NCI-H345 (cell line): ENCODE data around the gene LAMA2.

Source experiments
- DNase-seq: peaks from one replicate; lab custom pipeline; 2025; lab: John Stamatoyannopoulos, UW

The LAMA2 gene

DNA sequence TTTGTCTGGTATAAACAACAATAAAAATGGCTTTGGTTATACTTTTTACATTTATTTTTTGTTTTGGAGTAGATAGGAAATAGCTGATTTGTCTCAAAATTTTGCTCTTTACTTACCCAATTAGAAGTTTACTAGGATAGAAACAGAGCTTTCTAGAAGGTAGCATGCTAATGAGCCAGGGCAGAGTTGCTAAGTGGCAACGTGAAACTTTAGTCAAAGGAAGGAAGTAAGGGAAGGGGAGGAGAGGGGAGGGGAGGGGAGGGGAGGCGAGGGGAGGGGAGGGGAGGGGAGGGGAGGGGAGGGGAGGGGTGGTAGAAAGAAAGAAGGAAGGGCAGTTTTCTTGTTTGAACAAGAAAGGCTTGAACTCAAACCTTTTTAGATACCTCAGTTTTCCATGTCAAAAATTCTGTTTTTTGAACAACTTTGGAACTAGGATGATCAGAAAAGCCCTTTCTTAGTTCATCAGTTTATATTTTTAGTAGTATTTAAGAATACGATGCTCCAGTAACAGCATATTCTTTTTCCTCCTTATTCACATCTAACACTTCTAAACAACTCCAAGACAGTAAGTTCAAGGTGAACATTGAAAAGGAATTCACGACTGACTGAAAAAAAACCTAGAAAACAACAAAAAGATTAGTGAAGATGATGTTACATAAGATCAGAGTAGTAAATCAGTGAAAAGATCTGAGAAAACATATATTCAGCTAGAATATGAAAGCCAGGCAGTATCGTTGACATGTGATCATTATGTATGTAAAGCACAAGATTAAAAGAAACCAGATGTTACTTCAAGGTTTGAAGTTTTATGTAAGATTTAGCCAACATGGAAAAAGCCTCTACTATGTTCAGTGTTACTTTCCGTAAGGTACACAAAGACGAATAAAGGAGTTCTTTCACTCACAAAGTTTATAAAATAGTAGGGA lies 563.6 kb downstream of the LAMA2 start:
- no peak for DNase-seq

GRCh38 chr6:129447198-129447565 lies 564.2 kb downstream of the LAMA2 start:
- DNase-seq = no peak

- DNase-seq = no peak
These were observed 566.0 kb downstream of the LAMA2 start for GRCh38 chr6:129448965-129449364.

GRCh38 chr6:129451187-129451586 lies 568.2 kb downstream of the LAMA2 start:
- no peak for DNase-seq

DNA sequence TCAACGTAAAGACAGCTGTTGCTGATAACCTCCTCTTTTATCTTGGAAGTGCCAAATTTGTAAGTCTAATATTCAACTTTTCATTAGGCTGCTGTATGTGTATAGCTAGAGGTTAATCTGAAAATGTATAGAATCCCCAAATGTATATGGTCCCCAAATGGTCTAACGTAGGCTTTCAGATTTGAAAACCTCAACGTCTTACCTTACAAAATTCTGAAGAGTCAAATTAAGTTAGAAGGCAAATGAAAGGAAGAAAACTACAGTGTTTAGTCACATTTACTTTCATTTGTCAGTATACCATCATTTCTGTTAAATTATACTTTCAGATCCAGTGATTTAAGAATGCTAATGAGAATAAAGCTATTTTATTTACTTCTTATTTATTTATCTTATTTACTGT lies 570.1 kb downstream of the LAMA2 start:
- no peak for DNase-seq

DNA sequence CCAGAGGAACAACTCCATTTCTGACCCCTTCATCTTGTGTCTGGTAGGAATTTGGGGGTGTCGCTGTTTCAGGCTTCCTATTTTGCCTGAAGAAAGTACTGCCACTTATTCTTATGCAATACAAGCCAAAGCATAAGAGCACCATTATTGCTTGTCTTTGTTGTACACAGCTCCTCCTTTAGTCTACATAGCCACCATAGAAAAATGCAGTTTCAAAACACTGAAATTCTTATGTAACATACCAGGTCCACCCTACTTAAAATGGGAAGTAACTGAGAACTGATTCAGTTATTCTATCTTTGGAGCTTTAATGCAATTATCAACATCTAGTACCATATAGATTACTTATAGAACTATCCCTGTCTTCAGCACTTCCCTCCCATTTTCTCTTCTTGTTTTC lies 571.5 kb downstream of the LAMA2 start:
- DNase-seq = no peak

GRCh38 chr6:129455126-129455769 lies 572.3 kb downstream of the LAMA2 start:
- no peak for DNase-seq

GRCh38 chr6:129460221-129460620 lies 577.3 kb downstream of the LAMA2 start:
- DNase-seq = no peak

- no peak for DNase-seq
These were observed 586.2 kb downstream of the LAMA2 start for GRCh38 chr6:129469070-129469662.

- DNase-seq = no peak
These were observed 589.3 kb downstream of the LAMA2 start for GRCh38 chr6:129472239-129472638.

GRCh38 chr6:129473546-129473945 lies 590.6 kb downstream of the LAMA2 start:
- no peak for DNase-seq

DNA sequence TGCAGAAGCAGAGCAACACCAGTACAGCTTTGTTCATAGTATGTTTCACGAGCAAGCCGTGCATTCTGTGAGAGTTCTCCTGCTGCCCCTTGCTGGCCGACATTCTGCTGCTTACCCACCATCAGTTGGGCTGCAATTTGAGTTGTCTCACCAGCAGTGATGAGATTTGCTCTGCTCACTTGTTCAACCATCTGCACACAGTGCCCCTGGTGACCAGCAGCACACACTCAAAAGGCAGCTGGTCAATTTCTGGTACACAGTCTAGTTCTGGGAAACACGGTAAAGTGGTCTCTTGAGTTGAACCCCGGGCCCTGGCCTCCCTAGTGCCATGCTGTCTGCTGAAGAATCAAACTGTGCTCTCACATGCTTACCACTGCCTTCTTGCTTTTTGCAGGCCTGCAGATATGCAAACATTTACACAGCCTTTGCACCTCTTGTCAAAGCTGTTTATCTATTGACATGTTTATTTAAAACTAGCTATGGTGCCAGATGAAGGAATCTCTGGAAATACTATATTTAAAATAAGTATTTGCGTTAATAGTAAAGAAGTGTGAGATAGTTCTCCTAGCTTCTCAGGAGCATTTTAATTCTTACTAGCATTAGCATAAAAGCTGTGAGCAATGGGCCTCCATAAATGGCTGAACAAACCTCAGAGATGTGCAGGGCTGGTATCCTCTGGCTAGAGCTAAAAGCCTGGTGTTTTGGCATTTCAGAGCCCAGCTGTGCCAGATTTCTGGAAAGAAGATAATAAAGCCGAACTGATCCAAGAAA lies 592.7 kb downstream of the LAMA2 start:
- no peak for DNase-seq

DNA sequence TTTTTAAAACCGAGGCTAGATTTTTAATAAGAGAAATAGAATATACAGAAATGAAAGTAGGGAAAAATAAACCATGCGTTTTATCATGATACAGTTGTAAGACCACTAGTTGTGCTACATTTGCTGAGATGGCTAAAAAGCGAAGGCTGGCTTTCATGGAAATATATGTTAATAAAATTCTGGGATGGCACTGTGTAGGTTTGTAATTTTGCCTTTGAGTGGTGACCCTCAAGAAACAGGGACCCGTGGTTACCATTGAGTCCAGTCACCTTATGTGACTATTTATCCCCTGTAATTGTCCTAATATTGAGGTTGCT lies 593.3 kb downstream of the LAMA2 start:
- no peak for DNase-seq

DNA sequence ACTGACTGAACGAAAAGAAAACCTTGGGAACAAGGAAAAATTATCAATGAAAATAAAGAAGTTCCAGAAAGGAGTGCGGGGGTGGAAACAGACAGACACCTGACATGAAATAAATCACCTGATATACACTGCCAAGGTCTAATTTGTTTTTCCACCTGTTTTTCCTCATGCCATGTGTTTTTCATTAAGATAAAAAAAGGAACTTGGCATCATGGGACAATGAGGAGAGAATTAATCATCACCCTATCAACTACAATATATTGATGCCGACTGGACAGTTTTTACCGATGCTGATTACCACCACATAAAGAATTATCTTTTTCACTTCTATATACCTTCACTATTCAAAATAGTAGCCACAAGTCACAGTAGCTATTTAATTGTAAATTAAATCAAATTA lies 593.9 kb downstream of the LAMA2 start:
- DNase-seq = no peak

GRCh38 chr6:129478379-129478778 lies 595.4 kb downstream of the LAMA2 start:
- DNase-seq = no peak

DNA sequence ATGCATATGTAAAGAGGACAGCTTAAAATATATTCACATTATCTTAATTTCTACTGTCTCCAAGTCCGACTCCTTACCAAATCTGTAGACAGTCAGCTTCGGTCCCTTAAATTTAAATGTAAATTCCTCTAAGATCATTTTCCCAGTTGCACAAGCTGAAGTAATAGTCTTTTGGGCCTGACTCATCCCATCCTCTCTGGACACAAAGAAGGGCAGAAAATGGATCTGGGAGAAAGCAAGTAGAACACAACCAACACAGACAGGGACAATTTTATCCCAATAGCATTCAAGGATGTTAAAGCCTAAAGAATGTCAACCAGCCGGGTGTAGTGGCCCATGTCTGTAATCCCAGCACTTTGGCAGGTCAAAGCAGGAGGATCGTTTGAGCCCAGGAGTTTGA lies 598.8 kb downstream of the LAMA2 start:
- no peak for DNase-seq

DNA sequence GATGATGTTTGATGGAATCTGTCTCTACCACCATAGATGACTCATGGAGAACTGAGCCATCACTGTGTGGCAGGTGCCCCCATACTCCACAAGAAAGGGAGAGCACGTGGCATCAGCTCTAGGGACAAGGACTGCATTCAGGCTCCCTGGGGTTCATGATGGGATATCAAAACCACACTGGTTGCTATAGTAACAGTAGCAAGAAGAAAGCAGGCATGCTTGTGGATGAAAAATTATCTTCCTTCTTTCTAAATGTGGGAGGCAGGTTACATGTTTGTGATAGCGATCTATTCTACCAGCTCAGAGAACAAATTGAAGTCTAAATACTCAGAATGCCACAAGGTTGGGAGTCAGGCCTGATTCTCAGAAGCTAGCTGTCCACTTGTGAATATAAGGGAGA lies 602.8 kb downstream of the LAMA2 start:
- no peak for DNase-seq

- DNase-seq = no peak
These were observed 603.4 kb downstream of the LAMA2 start for GRCh38 chr6:129486327-129486726.

- DNase-seq = no peak
These were observed 605.4 kb downstream of the LAMA2 start for GRCh38 chr6:129488313-129488712.

- DNase-seq = no peak
These were observed 606.4 kb downstream of the LAMA2 start for GRCh38 chr6:129489215-129489765.

- no peak for DNase-seq
These were observed 607.8 kb downstream of the LAMA2 start for GRCh38 chr6:129490521-129491255.

DNA sequence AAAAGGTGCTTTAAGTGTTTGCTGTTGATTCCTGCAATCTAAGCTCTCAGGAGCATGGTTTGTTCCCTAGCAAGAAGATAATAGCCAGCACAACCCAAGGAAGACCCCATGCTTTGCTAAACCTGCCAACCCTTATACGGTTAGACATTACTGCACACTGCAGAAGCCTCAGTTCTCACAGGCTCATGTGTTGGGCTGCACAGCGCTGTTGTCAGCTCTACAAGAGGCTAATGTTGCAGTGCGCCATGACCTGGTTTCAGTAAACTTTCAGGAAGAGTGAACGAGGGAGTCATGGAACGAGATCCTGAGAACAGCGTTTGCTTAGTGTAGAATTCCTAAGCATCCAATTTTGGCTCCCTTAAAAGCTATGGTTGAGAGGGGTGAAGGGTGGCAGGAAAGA lies 608.5 kb downstream of the LAMA2 start:
- no peak for DNase-seq
